Ovary (tissue), 9 donors: Measurements from ENCODE around the gene FHAD1. TPM values are rescaled to one million over a fixed set of nuclear protein-coding genes. Genes with fewer than 3 reads are reported as not detected.

Experiments used
- DNase-seq, 5 donors: peaks; one replicate each; pipeline ENCODE4 v3.0.0-alpha.2; 2019 to 2020
- H3K27ac ChIP-seq, 2 donors: fragments of 200-600 bp; one replicate each; pipeline versions ENCODE4 v1.5.1 to v1.8.0; 2019 to 2022
- H3K27me3 ChIP-seq: fragments of 200-600 bp; one replicate; pipeline ENCODE4 v1.8.0; 2022
- H3K36me3 ChIP-seq: fragments of 200-600 bp; sonication (generic); one replicate; pipeline ENCODE4 v1.5.1; 2019
- H3K4me1 ChIP-seq: one replicate; pipeline ENCODE4 v1.8.1; 2013; ENCODE audit warnings: mild to moderate bottlenecking, moderate library complexity; ENCODE audit not compliant: insufficient read depth
- H3K4me3 ChIP-seq: fragments of 200-600 bp; sonication (generic); one replicate; pipeline ENCODE4 v1.5.1; 2017
- H3K9me3 ChIP-seq, 2 donors: fragments of 200-600 bp in 1 of 2; sonication (generic) in 1 of 2; one replicate each; pipeline versions ENCODE4 v1.5.1 to v1.8.1; 2013 to 2019; ENCODE audit warnings: mild to moderate bottlenecking in 1 of 2, moderate library complexity in 1 of 2
- EP300 ChIP-seq: sonication (generic); formaldehyde crosslinking; IDR thresholded peaks from one replicate; pipeline ENCODE4 v1.6.1; 2017; ENCODE audit warnings: antibody characterized with exemption
- POLR2A ChIP-seq: fragments of 450-650 bp; IDR thresholded peaks from one replicate; pipeline ENCODE4 v1.6.1; 2017; ENCODE audit warnings: antibody characterized with exemption, mild to moderate bottlenecking, moderate library complexity
- WGBS, 3 donors: extraction: QIAGEN DNeasy Blood & Tissue Kit in 1 of 3; methylation state at CpG; one replicate each; pipeline versions ENCODE4 v1.1.5 to v1.1.7; 2013 to 2017; 5-methylcytosine and 5-hydroxymethylcytosine counted together
- intact Hi-C, 4 donors: fragments of 100-400 bp; cut with DNase I; formaldehyde crosslinking; loops; one replicate each; pipeline versions ENCODE4 v1.11.0 to v1.15.1; 2022 to 2023
- polyA plus RNA-seq, 2 donors: library from polyadenylated mRNA; stranded (reverse); fragments of 200-250 nt in 1 of 2; fragments of 350-450 nt in 1 of 2; fragmentation: Illumina TruSeq in 1 of 2; extraction: RNeasy Lipid Tissue Mini Kit (QIAGEN cat#74804) in 1 of 2; gene quantifications; one replicate each; pipeline ENCODE4 v1.2.3, GENCODE V29; 2013 to 2014
- total RNA-seq, 7 donors: library from RNA; depleted of rRNA in 2 of 7; stranded (reverse); fragments of >200 nt in 2 of 7; fragmentation: NEBNext Ultra II Directional in 3 of 7; extraction: Animal tissue kit (Norgen Biotek cat#: 25700) in 3 of 7; gene quantifications; one replicate each; pipeline versions ENCODE4 v1.1.0 to v1.2.4, GENCODE V29; 2016 to 2023
- TF ChIP-seq, protein P1 (sequence below), 3 donors: fragments of 450-650 bp in 2 of 3; fragments of 200-600 bp in 1 of 3; IDR thresholded peaks; one replicate each; pipeline versions ENCODE4 v1.5.1 to v1.8.0; 2016 to 2022; ENCODE audit warnings: antibody characterized with exemption in 3 of 3, mild to moderate bottlenecking in 1 of 3
- donor health status: DM: no; HTN: no; CAD: no; lungs with moderate emphysema.
- donor health status: DM: no; HTN: no; CAD: no.
- donor health status: Bipolar disorder and iron deficiency.
- donor health status: DM: yes; HTN: yes; CAD: no.
- donor health status: DM: no; HTN: no; CAD: no.
- donor health status: DM: yes; HTN: yes; CAD: no.

FHAD1 gene
- total and polyA plus RNA-seq, 9 donors: 0.40 to 23.0 (median 1.4) TPM

DNA sequence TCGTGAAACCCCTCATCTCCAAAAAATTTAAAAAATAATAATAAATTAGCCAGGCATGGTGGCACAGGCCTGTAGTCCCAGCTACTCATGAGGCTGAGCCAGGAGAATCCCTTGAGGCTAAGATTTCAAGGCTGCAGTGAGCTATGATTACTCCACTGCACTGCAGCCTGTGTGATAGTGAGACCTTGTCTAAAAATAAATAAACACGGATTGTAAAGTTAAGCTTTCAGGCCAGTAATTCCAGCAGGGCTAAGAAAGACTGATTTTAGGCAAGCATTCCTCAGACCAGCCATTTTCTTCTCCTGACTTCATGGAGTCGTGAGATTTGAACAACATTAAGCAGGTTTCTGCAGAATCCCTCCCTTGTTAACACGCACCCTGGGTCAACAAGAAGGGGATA, 85.5 kb downstream of the FHAD1 start:
- no peak for DNase-seq
- intact Hi-C loops: no loop called here
- H3K27ac ChIP-seq: no peak overlapping the region
- no peak overlapping the region for H3K4me3 ChIP-seq
- WGBS, 3 donors: 53 to 70% (median 65%) methylated on average over 4 of the region's 4 CpGs
- no peaks in the 10 kb centered on the region for H3K27me3 ChIP-seq
- H3K9me3 ChIP-seq: no peaks in the 10 kb centered on the region
- TF ChIP-seq POLR2A (no peak), EP300 (no peak)
- TF ChIP-seq, protein P1, sequence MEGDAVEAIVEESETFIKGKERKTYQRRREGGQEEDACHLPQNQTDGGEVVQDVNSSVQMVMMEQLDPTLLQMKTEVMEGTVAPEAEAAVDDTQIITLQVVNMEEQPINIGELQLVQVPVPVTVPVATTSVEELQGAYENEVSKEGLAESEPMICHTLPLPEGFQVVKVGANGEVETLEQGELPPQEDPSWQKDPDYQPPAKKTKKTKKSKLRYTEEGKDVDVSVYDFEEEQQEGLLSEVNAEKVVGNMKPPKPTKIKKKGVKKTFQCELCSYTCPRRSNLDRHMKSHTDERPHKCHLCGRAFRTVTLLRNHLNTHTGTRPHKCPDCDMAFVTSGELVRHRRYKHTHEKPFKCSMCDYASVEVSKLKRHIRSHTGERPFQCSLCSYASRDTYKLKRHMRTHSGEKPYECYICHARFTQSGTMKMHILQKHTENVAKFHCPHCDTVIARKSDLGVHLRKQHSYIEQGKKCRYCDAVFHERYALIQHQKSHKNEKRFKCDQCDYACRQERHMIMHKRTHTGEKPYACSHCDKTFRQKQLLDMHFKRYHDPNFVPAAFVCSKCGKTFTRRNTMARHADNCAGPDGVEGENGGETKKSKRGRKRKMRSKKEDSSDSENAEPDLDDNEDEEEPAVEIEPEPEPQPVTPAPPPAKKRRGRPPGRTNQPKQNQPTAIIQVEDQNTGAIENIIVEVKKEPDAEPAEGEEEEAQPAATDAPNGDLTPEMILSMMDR (IDR thresholded peaks at IDR 0.05): no peak
- no peaks in the 10 kb centered on the region for H3K36me3 ChIP-seq
- peaks cover 5% of the 10 kb centered on the region for H3K4me1 ChIP-seq

DNA sequence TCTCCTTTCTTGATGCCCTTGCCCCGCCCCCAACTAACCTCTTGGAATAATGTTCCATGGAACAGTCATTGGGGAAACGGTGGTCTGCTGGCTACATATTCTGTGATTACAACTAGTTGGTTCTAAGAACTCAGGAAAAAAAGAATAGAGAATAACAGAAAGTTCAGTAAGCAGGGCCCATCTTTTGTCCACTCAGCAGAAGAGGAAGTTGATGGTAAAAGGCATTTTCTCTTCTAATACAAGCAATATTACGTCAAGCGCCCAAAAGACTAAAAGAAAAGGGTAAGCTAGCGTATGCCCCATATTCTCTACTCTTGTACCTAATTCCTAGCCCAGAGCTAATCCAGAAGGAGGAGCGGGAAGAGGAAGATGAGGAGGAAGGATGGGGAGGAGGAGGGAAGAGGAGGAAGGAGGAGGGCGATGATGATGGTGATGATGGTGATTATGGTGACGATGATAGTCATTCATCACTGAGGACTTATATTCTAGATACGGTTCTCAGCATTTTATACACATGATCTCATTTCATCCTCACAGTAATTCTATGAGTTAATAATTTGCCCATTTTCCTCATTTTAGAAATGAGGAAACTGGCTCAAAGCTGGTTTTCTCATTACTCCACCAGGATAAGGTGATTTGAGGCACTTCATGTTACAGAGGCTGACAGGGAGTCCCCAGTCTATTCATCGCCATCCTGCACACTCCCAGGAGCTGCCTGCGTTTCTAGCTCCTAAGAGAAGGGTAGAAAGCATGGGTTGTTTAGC, 86.1 kb downstream of the FHAD1 start:
- H3K4me3 ChIP-seq: no peak overlapping the region
- WGBS, 3 donors: 91 to 95% (median 92%) methylated on average over 11 of the region's 11 CpGs
- TF ChIP-seq POLR2A (no peak), EP300 (no peak)
- TF ChIP-seq, protein P1 (IDR thresholded peaks at IDR 0.05): no peak
- intact Hi-C loops: no loop called here
- no peaks in the 10 kb centered on the region for H3K9me3 ChIP-seq
- no peaks in the 10 kb centered on the region for H3K27me3 ChIP-seq
- no peak overlapping the region for H3K27ac ChIP-seq
- peaks cover 5% of the 10 kb centered on the region for H3K4me1 ChIP-seq
- no peaks in the 10 kb centered on the region for H3K36me3 ChIP-seq
- DNase-seq: no peak

DNA sequence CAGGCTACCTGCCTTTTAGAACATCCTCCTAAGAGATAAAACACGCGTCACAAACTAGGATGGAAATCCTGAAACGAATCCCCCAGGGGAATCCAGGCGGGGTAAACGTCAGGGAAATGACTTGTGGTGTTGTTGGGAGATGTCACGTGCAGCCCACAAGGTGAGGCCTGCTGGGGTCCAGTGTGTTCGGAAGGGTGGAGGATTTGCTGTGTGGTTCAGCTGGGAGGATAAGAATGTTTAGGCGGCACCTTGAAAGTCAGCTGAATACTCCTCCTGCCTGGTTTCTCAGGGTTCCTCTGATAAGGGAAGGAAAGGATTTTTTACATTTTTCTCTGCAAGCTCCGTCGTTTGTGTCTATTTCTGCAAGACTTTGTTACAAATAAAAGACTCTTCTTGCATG, 88.0 kb downstream of the FHAD1 start:
- H3K27me3 ChIP-seq: no peaks in the 10 kb centered on the region
- no peaks in the 10 kb centered on the region for H3K4me1 ChIP-seq
- intact Hi-C loops: no loop called here
- WGBS, 3 donors: 42 to 67% (median 48%) methylated on average over 10 of the region's 10 CpGs
- no peaks in the 10 kb centered on the region for H3K36me3 ChIP-seq
- H3K4me3 ChIP-seq: no peak overlapping the region
- H3K27ac ChIP-seq: no peak overlapping the region
- no peaks in the 10 kb centered on the region for H3K9me3 ChIP-seq
- no peak for DNase-seq
- TF ChIP-seq EP300 (no peak), POLR2A (no peak)
- TF ChIP-seq, protein P1 (IDR thresholded peaks at IDR 0.05): no peak

DNA sequence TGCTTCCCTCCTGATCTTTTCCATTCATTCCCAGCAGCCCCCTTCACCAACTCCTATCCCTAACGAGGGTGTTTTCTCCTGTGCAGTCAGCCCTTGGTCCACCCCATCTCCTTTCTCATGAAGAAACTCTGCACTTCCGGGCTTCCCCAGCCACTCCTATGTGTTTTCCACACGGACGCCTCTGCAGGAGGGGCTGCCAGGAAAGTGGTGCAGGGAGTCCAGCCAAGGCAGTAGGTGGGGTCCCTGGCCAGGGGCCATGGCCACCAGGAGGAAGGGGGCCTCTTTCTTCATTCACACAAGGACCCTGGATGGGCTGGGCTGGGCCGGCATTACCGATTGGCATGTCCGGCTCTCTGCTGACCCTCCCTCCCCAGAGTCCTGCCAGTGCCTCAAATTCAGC, 89.8 kb downstream of the FHAD1 start:
- WGBS, 3 donors: 65 to 74% (median 72%) methylated on average over 7 of the region's 7 CpGs
- intact Hi-C loops: no loop called here

More for the DNA sequence above, 89.8 kb downstream of the FHAD1 start:
- DNase-seq: no peak
- TF ChIP-seq EP300 (no peak), POLR2A (no peak)
- TF ChIP-seq, protein P1 (IDR thresholded peaks at IDR 0.05): no peak
- Histone ChIP-seq H3K9me3 (no peaks in the 10 kb centered on the region), H3K27ac (no peak overlapping the region), H3K4me1 (no peaks in the 10 kb centered on the region), H3K27me3 (no peaks in the 10 kb centered on the region), H3K36me3 (no peaks in the 10 kb centered on the region), H3K4me3 (no peak overlapping the region)
